CD8-positive, alpha-beta memory T cell (primary cell): ENCODE results near the gene NCOR2. TPM values are rescaled to one million over a fixed set of nuclear protein-coding genes. Genes with fewer than 3 reads are reported as not detected.
A peak's percentile ranks its signal among the peaks of the same experiment; 100 is the strongest.

Experiments used
- CTCF ChIA-PET: fragments of 350-600 bp; sonication (Branson Sonifier 250); formaldehyde crosslinking; loops from one replicate; lab custom pipeline; 2021; ENCODE audit warnings: antibody characterized with exemption; lab: Charles Lee
- POLR2A ChIA-PET: fragments of 350-600 bp; sonication (Branson Sonifier 250); formaldehyde crosslinking; loops from one replicate; lab custom pipeline; 2021; ENCODE audit warnings: antibody characterized with exemption; lab: Charles Lee
- DNase-seq, 5 donors: peaks; one replicate each; pipeline versions ENCODE4 v3.0.0 to v3.0.0-alpha.2; 2020 to 2022; ENCODE audit warnings: mixed read lengths in 1 of 5
- H3K27ac ChIP-seq: one replicate; pipeline ENCODE4 v1.7.0; 2013; ENCODE audit warnings: low read depth, mild to moderate bottlenecking, low read length, moderate library complexity
- H3K27me3 ChIP-seq: 2 replicates; pipeline ENCODE4 v1.7.0; 2013; ENCODE audit warnings: low read length, mild to moderate bottlenecking; ENCODE audit not compliant: insufficient read depth, poor library complexity, severe bottlenecking
- H3K36me3 ChIP-seq: 2 replicates; pipeline ENCODE4 v1.7.0; 2013; ENCODE audit warnings: mild to moderate bottlenecking, low read length, moderate library complexity; ENCODE audit not compliant: insufficient read depth
- H3K4me1 ChIP-seq: 2 replicates; pipeline ENCODE4 v1.7.0; 2013; ENCODE audit warnings: mild to moderate bottlenecking, low read length, moderate library complexity; ENCODE audit not compliant: insufficient read depth
- H3K4me3 ChIP-seq: 2 replicates; pipeline ENCODE4 v1.7.0; 2013; ENCODE audit warnings: mild to moderate bottlenecking, low read length
- H3K9me3 ChIP-seq: 2 replicates; pipeline ENCODE4 v1.7.0; 2013; ENCODE audit warnings: mild to moderate bottlenecking, low read length
- H3K27ac Mint-ChIP-seq, 8 donors: one replicate each; pipeline ENCODE4 v1.8.0; 2020 to 2021; ENCODE audit warnings: mixed read lengths in 8 of 8, mild to moderate bottlenecking in 6 of 8, inconsistent platforms in 3 of 8, moderate library complexity in 3 of 8
- H3K27me3 Mint-ChIP-seq, 2 donors: one replicate each; pipeline ENCODE4 v1.8.0; 2020 to 2021; ENCODE audit warnings: mixed read lengths in 2 of 2, mild to moderate bottlenecking in 1 of 2, moderate library complexity in 1 of 2
- H3K36me3 Mint-ChIP-seq, 3 donors: one replicate each; pipeline ENCODE4 v1.8.0; 2020 to 2021; ENCODE audit warnings: mixed read lengths in 3 of 3, inconsistent platforms in 1 of 3, mild to moderate bottlenecking in 1 of 3
- H3K4me1 Mint-ChIP-seq, 3 donors: one replicate each; pipeline ENCODE4 v1.8.0; 2020 to 2021; ENCODE audit warnings: mixed read lengths in 3 of 3, inconsistent platforms in 1 of 3, mild to moderate bottlenecking in 1 of 3
- H3K4me3 Mint-ChIP-seq, 7 donors: one replicate each; pipeline ENCODE4 v1.8.0; 2020 to 2021; ENCODE audit warnings: mixed read lengths in 7 of 7, mild to moderate bottlenecking in 6 of 7, moderate library complexity in 4 of 7, inconsistent platforms in 2 of 7
- H3K9me3 Mint-ChIP-seq, 5 donors: one replicate each; pipeline ENCODE4 v1.8.0; 2020 to 2022; ENCODE audit warnings: mixed read lengths in 5 of 5, mild to moderate bottlenecking in 3 of 5, moderate library complexity in 2 of 5, inconsistent platforms in 1 of 5
- polyA plus RNA-seq: library from polyadenylated mRNA; unstranded; fragments of 300-500 nt; fragmentation: Illumina TruSeq; gene quantifications from one replicate; pipeline ENCODE4 v1.2.3, GENCODE V29; 2021
- total RNA-seq, 2 experiments: library from RNA; stranded (reverse); gene quantifications; one replicate each; pipeline ENCODE4 v1.2.3, GENCODE V29; 2021

NCOR2 gene
- total and polyA plus RNA-seq, 3 experiments from 2014 or later: 16.7 to 97.4 (median 96.6) TPM

DNA sequence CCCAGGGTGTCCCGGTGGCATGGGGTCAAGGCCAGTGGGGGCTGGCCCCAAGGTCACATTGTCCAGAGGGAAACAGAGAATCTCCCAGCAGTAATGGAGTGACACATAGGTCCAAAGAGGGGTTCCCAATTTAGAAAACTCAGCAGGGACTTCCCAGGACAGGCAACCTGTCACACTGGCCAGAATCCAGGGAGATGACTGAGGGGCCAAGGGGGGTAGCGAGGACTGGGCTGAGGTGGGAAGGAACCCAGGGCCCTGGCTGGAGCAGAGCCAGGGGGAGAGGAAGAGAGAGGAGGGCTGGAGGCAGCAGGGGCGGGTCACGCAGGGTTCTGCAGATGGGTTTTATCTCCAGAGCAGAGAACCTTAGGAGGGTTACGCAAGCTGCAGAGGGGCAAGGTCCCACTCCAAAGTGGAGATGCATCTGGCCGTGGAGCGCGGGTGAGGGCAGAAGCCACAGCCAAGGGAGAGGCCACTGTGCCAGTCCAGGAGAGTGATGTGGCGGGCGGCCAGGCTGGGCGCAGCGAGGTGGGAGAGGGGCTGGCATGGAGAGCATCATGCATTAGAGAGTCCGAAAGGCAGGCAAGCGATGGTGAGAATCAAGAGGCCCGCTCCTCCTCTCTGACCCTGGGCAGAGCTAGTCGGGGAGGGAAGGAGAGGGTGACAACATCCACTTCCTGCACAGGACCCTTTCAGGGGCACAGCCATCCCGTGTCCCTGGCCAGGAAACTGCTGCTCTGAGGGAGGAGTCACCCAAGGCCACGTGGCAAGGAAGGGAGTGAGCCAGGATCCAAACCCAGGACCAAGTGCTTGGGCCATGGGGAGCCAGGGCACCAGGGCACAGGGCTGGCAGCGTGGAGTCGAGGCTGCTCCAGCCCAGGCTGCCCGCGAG, 29.0 kb downstream of the NCOR2 start:
- POLR2A ChIA-PET: no interaction called here
- peak overlapping the region in 5 of 8 donors; percentile 10 to 60 (median 40) for H3K27ac Mint-ChIP-seq
- Histone ChIP-seq H3K27me3 (no peaks in the 10 kb centered on the region), H3K4me3 (no peak overlapping the region), H3K4me1 (peaks cover 24% of the 10 kb centered on the region), H3K27ac (no peak overlapping the region), H3K36me3 (no peaks in the 10 kb centered on the region), H3K9me3 (no peaks in the 10 kb centered on the region)
- DNase-seq: no peak
- CTCF ChIA-PET: no interaction called here
- H3K4me3 Mint-ChIP-seq: peak overlapping the region in 2 of 7 donors; percentile 12 to 44
- H3K9me3 Mint-ChIP-seq: no peaks in the 10 kb centered on the region
- H3K27me3 Mint-ChIP-seq: no peaks in the 10 kb centered on the region
- peaks cover 0 to 18% (median 0%) of the 10 kb centered on the region in 3 donors for H3K36me3 Mint-ChIP-seq
- peaks cover 10 to 62% (median 24%) of the 10 kb centered on the region in 3 donors for H3K4me1 Mint-ChIP-seq

DNA sequence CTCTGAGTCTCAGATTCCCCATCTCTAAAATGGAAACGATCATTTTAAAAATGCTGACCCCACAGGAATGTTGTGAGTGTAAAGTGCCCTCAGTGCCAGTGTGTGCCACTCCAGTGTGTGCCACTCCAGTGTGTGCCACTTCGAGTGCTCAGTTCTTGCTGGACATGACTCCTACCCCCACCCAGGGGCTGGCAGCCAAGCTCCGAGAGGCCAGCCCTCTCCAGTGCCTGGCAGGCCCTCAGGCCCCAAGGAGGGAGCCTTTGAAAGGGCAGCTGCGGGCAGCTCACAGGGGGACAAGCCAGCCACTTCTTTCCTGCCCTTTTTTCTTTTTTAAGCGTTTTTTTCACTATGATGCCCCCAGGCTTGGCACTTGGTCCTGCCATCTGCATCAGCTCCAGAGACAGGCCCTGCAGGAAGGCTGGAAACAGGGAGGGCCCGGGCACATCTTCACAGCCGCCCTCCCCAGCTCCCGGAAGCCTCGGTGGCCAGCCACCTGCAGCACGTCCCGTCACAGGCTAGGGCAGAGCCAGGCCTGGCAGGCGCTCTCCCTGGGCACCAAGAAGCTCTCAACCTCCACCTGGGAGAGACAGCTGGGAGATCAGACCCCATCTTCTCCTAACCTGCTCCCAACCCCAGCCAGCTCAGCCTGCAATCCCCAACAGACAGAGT, 29.8 kb downstream of the NCOR2 start:
- no peak for DNase-seq
- no peak overlapping the region for H3K4me3 ChIP-seq
- Mint-ChIP-seq H3K9me3 (no peaks in the 10 kb centered on the region), H3K27me3 (no peaks in the 10 kb centered on the region), H3K27ac (peak overlapping the region in 1 of 8 donors; percentile 60), H3K4me1 (peaks cover 10 to 58% (median 20%) of the 10 kb centered on the region in 3 donors), H3K36me3 (peaks cover 0 to 21% (median 0%) of the 10 kb centered on the region in 3 donors), H3K4me3 (peak overlapping the region in 1 of 7 donors; percentile 44)
- H3K36me3 ChIP-seq: no peaks in the 10 kb centered on the region
- no peaks in the 10 kb centered on the region for H3K9me3 ChIP-seq
- peaks cover 19% of the 10 kb centered on the region for H3K4me1 ChIP-seq
- no peaks in the 10 kb centered on the region for H3K27me3 ChIP-seq
- ChIA-PET CTCF (no interaction called here), POLR2A (no interaction called here)
- H3K27ac ChIP-seq: no peak overlapping the region

GRCh38 chr12:124536641-124537040, 30.8 kb downstream of the NCOR2 start:
- Mint-ChIP-seq H3K27me3 (no peaks in the 10 kb centered on the region), H3K4me1 (peaks cover 10 to 49% (median 19%) of the 10 kb centered on the region in 3 donors), H3K9me3 (no peaks in the 10 kb centered on the region), H3K36me3 (peaks cover 0 to 21% (median 0%) of the 10 kb centered on the region in 3 donors), H3K4me3 (peak overlapping the region in 2 of 7 donors; percentile 7 to 32), H3K27ac (peak overlapping the region in 2 of 8 donors; percentile 30 to 49)
- no peak overlapping the region for H3K27ac ChIP-seq
- ChIA-PET CTCF (no interaction called here), POLR2A (no interaction called here)
- no peaks in the 10 kb centered on the region for H3K27me3 ChIP-seq
- H3K9me3 ChIP-seq: no peaks in the 10 kb centered on the region
- H3K4me1 ChIP-seq: peaks cover 10% of the 10 kb centered on the region
- no peaks in the 10 kb centered on the region for H3K36me3 ChIP-seq
- no peak overlapping the region for H3K4me3 ChIP-seq
- DNase-seq: no peak

- Mint-ChIP-seq H3K4me3 (no peak overlapping the region), H3K36me3 (peaks cover 0 to 23% (median 0%) of the 10 kb centered on the region in 3 donors), H3K4me1 (peaks cover 15 to 50% (median 19%) of the 10 kb centered on the region in 3 donors), H3K27me3 (no peaks in the 10 kb centered on the region), H3K9me3 (no peaks in the 10 kb centered on the region), H3K27ac (peak overlapping the region in 1 of 8 donors; percentile 54)
- H3K9me3 ChIP-seq: no peaks in the 10 kb centered on the region
- DNase-seq: no peak
- CTCF ChIA-PET: no interaction called here
- peaks cover 10% of the 10 kb centered on the region for H3K4me1 ChIP-seq
- H3K36me3 ChIP-seq: no peaks in the 10 kb centered on the region
- H3K4me3 ChIP-seq: no peak overlapping the region
- no peaks in the 10 kb centered on the region for H3K27me3 ChIP-seq
- H3K27ac ChIP-seq: no peak overlapping the region
- POLR2A ChIA-PET: no interaction called here
Measured at GRCh38 chr12:124534776-124535740, 32.4 kb downstream of the NCOR2 start.

DNA sequence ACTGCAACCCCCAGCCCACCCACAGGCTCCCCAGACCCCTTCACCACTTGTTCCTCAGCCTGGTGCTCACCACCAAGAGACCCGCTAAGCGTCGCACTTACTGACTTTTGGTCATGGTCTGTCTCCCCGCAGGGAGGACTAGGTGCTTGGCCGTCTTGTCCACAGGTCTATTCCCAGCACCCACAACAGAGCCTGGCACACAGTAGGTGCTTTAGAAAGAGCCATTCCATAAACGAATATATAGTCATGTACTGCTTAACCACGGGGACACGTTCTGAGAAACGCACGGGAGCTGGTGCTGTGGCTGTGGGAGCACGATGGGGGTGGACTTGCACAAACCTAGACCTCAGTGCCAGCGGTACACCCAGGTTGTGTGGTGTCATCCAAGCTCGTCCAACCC, 34.0 kb downstream of the NCOR2 start:
- Histone ChIP-seq H3K4me1 (no peaks in the 10 kb centered on the region), H3K27me3 (no peaks in the 10 kb centered on the region), H3K4me3 (no peak overlapping the region), H3K9me3 (no peaks in the 10 kb centered on the region), H3K36me3 (no peaks in the 10 kb centered on the region), H3K27ac (no peak overlapping the region)
- peaks cover 12 to 40% (median 16%) of the 10 kb centered on the region in 3 donors for H3K4me1 Mint-ChIP-seq
- no peak overlapping the region for H3K4me3 Mint-ChIP-seq
- H3K27me3 Mint-ChIP-seq: no peaks in the 10 kb centered on the region
- POLR2A ChIA-PET: no interaction called here
- DNase-seq: no peak
- peak overlapping the region in 2 of 8 donors; percentile 47 to 54 for H3K27ac Mint-ChIP-seq
- H3K9me3 Mint-ChIP-seq: no peaks in the 10 kb centered on the region
- CTCF ChIA-PET: no interaction called here
- peaks cover 0 to 28% (median 4%) of the 10 kb centered on the region in 3 donors for H3K36me3 Mint-ChIP-seq

DNA sequence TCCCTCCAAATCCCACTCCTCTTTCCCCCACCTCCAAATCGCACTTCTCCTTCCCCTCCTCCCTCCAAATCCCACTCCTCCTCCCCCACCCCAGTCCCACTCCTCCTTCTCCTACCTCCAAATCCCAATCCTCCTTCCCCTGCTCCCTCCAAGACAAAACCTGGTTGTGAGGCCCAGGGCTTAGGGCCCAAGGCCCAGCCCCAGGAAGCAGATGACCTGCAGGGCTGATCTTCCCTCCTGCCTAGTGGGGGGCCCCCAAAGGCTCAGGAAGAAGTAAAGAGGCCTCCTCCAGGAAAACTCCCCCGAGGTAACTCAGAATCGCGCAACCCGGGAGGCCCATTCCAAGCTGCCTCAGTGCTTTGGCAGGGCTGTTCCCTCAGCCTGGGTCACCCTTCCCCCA, 34.4 kb downstream of the NCOR2 start:
- H3K4me3 ChIP-seq: no peak overlapping the region
- H3K27me3 Mint-ChIP-seq: no peaks in the 10 kb centered on the region

DNA sequence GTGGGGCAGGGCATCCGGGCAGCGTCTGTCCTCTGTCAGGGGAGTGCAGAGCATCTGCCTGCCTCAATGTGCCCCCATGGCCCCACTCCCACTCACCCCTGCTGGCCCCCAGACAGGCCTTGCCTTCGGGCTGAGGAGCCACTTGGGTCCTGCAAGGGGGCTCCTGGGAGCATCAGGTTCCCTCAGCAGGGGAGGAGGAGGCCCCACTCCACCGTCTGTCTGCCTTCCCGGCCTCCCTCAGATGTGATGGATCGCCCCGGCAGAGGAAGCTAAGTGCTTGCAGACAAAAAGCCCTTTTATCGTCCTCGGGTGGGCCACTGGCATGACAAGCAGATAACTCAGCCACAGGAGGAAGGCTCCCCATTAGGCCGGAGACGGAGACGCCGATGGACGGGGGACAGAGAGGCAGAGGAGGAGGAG, 35.1 kb downstream of the NCOR2 start:
- Histone ChIP-seq H3K36me3 (no peaks in the 10 kb centered on the region), H3K27ac (no peak overlapping the region), H3K27me3 (no peaks in the 10 kb centered on the region), H3K4me3 (no peak overlapping the region), H3K4me1 (no peaks in the 10 kb centered on the region), H3K9me3 (no peaks in the 10 kb centered on the region)
- peaks cover 0 to 38% (median 4%) of the 10 kb centered on the region in 3 donors for H3K36me3 Mint-ChIP-seq
- ChIA-PET POLR2A (no interaction called here), CTCF (no interaction called here)
- no peak for DNase-seq
- H3K4me3 Mint-ChIP-seq: no peak overlapping the region
- H3K9me3 Mint-ChIP-seq: no peaks in the 10 kb centered on the region
- H3K4me1 Mint-ChIP-seq: peaks cover 10 to 31% (median 16%) of the 10 kb centered on the region in 3 donors
- no peaks in the 10 kb centered on the region for H3K27me3 Mint-ChIP-seq
- no peak overlapping the region for H3K27ac Mint-ChIP-seq

More for the DNA sequence above, 34.4 kb downstream of the NCOR2 start:
- H3K4me3 Mint-ChIP-seq: no peak overlapping the region
- POLR2A ChIA-PET: no interaction called here
- Histone ChIP-seq H3K27me3 (no peaks in the 10 kb centered on the region), H3K4me1 (no peaks in the 10 kb centered on the region), H3K27ac (no peak overlapping the region), H3K36me3 (no peaks in the 10 kb centered on the region), H3K9me3 (no peaks in the 10 kb centered on the region)
- DNase-seq: no peak
- H3K9me3 Mint-ChIP-seq: no peaks in the 10 kb centered on the region
- peaks cover 11 to 35% (median 16%) of the 10 kb centered on the region in 3 donors for H3K4me1 Mint-ChIP-seq
- peak overlapping the region in 1 of 8 donors; percentile 54 for H3K27ac Mint-ChIP-seq
- CTCF ChIA-PET: no interaction called here
- H3K36me3 Mint-ChIP-seq: peaks cover 0 to 33% (median 4%) of the 10 kb centered on the region in 3 donors
